PC-9 (cell line): ENCODE data around the gene AP5B1.

ENCODE experiments used
- EZH2 ChIP-seq: fragments of 200-600 bp; sonication (generic); IDR thresholded peaks from 2 replicates; pipeline ENCODE4 v1.8.0; 2017; ENCODE audit warnings: antibody characterized with exemption, low read depth
- TF ChIP-seq, protein P1 (sequence below): fragments of 200-600 bp; sonication (generic); conservative IDR thresholded peaks from 2 replicates; pipeline ENCODE4 v1.6.1; 2017; ENCODE audit warnings: mixed run types, antibody characterized with exemption, mild to moderate bottlenecking, moderate library complexity

DNA sequence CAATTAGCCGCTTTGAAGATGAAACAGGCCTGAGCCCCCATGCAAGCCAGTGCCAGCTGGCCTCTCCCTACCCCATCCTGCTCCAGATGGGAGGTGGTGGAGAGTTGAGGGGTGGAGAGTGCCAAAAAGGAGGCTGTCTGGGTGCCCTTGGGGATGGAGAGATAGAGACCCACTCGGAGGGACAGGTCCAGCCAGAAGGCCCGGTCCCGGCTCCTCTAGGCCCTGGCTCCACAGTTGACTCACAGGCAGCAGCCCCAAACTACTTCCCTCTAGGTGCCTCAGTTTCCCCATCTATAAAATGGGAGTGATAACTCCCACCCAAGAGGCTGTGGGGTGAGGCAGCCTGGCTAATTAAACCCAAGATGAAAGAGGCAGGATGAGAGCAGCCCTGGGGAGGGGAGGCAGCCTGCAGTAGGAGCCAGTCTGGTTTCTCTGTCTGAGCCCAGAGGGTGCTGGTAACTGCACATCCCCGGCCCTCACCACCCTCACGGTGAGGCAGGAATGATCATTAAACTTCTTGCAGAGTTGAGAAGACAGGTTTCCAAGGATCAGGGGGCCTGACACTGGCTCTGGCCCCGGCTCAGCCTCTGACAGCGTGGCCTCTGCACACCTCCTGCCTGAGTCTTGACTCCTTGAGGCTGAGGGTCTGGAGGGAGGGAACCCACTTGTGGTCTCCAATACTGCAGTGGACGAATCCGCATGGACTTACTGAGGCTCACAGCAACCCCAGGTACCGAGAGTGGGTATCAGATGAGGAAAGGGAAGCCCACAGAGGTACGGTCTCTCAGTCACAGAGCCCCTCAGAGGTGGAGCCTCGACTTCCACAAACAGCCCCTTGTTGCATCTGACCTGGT is 1.4 kb upstream of the AP5B1 start:
- TF ChIP-seq, protein P1, sequence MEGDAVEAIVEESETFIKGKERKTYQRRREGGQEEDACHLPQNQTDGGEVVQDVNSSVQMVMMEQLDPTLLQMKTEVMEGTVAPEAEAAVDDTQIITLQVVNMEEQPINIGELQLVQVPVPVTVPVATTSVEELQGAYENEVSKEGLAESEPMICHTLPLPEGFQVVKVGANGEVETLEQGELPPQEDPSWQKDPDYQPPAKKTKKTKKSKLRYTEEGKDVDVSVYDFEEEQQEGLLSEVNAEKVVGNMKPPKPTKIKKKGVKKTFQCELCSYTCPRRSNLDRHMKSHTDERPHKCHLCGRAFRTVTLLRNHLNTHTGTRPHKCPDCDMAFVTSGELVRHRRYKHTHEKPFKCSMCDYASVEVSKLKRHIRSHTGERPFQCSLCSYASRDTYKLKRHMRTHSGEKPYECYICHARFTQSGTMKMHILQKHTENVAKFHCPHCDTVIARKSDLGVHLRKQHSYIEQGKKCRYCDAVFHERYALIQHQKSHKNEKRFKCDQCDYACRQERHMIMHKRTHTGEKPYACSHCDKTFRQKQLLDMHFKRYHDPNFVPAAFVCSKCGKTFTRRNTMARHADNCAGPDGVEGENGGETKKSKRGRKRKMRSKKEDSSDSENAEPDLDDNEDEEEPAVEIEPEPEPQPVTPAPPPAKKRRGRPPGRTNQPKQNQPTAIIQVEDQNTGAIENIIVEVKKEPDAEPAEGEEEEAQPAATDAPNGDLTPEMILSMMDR: no peak
- TF ChIP-seq EZH2: no peak
